ENCODE results near the gene NUP107.

NUP107 gene

DNA sequence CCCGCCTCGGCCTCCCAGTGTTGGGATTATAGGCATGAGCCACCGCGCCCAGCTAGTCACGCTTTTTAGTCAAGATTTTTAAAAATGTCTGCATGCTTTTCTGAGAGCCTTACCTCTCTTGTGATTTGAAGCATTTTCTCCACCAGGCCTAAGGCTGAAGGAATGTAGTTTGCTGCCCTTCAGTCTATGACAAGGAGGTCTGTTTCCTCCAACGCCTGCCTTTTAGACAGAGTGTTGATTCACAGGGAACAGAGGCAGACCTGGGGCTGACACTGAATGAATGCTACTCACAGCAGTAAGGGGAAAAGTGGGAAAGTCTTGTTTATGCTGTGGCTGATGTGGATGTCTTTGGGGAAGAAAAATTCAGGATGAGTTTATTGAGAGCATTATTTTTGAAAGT is 94.0 kb downstream of the NUP107 start:
- Histone ChIP-seq H2AFZ (ENCODE audit: low read length) (no peak overlapping the region), H3K4me1 (ENCODE audit: low read length) (no peaks in the 10 kb centered on the region), H3K9ac (ENCODE audit: low read length) (no peak overlapping the region), H3K4me3 (ENCODE audit: low read length) (no peak overlapping the region), H3K9me2 (replicated peaks; ENCODE audit: insufficient read depth, low read length) (no peaks in the 10 kb centered on the region), H3K4me2 (ENCODE audit: low read depth, low read length) (no peak overlapping the region), H3K9me3 (replicated peaks; ENCODE audit: insufficient read depth, low read length) (no peaks in the 10 kb centered on the region), H4K20me1 (ENCODE audit: insufficient read depth, low read length) (no peaks in the 10 kb centered on the region), H3K79me2 (ENCODE audit: low read length) (no peaks in the 10 kb centered on the region), H3K36me3 (replicated peaks; ENCODE audit: insufficient read depth, low read length) (no peaks in the 10 kb centered on the region), H3F3A (ENCODE audit: insufficient read depth, low read length) (no peaks in the 10 kb centered on the region), H3K27me3 (replicated peaks; ENCODE audit: insufficient read depth, low read length) (no peaks in the 10 kb centered on the region), H3K27ac (ENCODE audit: low read length) (no peak overlapping the region)
- TF ChIP-seq EZH2phosphoT487 (IDR thresholded peaks at IDR 0.05; ENCODE audit: low read length) (no peak), EZH2 (optimal IDR thresholded peaks at IDR 0.05; ENCODE audit: low read depth, low read length) (no peak)
- TF ChIP-seq, protein P1, sequence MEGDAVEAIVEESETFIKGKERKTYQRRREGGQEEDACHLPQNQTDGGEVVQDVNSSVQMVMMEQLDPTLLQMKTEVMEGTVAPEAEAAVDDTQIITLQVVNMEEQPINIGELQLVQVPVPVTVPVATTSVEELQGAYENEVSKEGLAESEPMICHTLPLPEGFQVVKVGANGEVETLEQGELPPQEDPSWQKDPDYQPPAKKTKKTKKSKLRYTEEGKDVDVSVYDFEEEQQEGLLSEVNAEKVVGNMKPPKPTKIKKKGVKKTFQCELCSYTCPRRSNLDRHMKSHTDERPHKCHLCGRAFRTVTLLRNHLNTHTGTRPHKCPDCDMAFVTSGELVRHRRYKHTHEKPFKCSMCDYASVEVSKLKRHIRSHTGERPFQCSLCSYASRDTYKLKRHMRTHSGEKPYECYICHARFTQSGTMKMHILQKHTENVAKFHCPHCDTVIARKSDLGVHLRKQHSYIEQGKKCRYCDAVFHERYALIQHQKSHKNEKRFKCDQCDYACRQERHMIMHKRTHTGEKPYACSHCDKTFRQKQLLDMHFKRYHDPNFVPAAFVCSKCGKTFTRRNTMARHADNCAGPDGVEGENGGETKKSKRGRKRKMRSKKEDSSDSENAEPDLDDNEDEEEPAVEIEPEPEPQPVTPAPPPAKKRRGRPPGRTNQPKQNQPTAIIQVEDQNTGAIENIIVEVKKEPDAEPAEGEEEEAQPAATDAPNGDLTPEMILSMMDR (IDR thresholded peaks at IDR 0.05; ENCODE audit: low read length), result no peak
- DNase-seq, result no peak

DNA sequence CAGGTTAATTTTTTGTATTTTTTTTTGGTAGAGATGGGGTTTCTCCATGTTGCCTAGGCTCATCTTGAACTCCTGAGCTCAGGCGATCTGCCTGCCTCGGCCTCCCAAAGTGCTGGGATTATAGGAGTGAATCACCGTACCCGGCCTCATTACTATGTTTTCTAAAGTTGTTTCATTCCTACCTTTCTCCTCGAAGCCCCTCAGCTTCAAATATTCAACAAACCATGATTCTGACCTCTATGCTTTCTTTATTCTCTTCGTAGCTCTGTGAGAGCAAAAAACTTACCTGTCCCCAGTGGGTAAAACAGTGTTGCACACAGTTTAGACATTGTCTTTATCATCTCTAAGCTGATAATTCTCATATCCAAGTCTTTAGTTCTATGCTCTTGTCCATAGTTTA is 95.0 kb downstream of the NUP107 start:
- no peak overlapping the region for H3K4me2 ChIP-seq (ENCODE audit: low read depth, low read length)
- no peaks in the 10 kb centered on the region for H3K36me3 ChIP-seq (replicated peaks; ENCODE audit: insufficient read depth, low read length)

DNA sequence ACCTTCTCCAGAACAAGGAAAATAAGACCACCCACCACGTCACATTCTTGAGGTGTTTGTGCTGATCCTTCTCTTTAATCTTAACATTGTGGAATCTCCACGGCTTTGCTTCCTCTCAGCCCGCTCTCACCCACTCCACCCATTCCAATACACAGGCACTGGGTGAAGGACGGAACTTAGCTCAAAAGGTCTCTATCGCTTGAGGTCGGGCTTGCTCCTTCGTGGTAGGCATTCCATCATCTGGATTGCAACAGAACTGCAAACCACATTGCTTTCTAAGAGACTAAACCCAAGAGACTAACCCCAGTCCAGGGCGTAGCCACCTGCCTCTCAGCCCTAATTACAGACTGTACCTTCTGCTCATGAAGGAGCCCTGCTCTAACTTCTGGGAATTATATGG is 97.2 kb downstream of the NUP107 start:
- no peaks in the 10 kb centered on the region for H3K36me3 ChIP-seq (replicated peaks; ENCODE audit: insufficient read depth, low read length)
- no peaks in the 10 kb centered on the region for H3K9me2 ChIP-seq (replicated peaks; ENCODE audit: insufficient read depth, low read length)
- no peak overlapping the region for H3K4me2 ChIP-seq (ENCODE audit: low read depth, low read length)
- no peak overlapping the region for H2AFZ ChIP-seq (ENCODE audit: low read length)
- no peak for DNase-seq
- H3K9me3 ChIP-seq (replicated peaks; ENCODE audit: insufficient read depth, low read length), result no peaks in the 10 kb centered on the region
- H3K27me3 ChIP-seq (replicated peaks; ENCODE audit: insufficient read depth, low read length), result no peaks in the 10 kb centered on the region
- no peaks in the 10 kb centered on the region for H3F3A ChIP-seq (ENCODE audit: insufficient read depth, low read length)
- peaks cover 8% of the 10 kb centered on the region; the same call in 1 of the 2 replicates for H3K4me1 ChIP-seq (ENCODE audit: low read length)
- H3K9ac ChIP-seq (ENCODE audit: low read length), result no peak overlapping the region
- no peaks in the 10 kb centered on the region for H4K20me1 ChIP-seq (ENCODE audit: insufficient read depth, low read length)
- H3K79me2 ChIP-seq (ENCODE audit: low read length), result no peaks in the 10 kb centered on the region
- no peak overlapping the region for H3K4me3 ChIP-seq (ENCODE audit: low read length)
- no peak overlapping the region for H3K27ac ChIP-seq (ENCODE audit: low read length)
- no peak for TF ChIP-seq EZH2 (optimal IDR thresholded peaks at IDR 0.05; ENCODE audit: low read depth, low read length)
- TF ChIP-seq, protein P1 (IDR thresholded peaks at IDR 0.05; ENCODE audit: low read length), result no peak
- no peak for TF ChIP-seq EZH2phosphoT487 (IDR thresholded peaks at IDR 0.05; ENCODE audit: low read length)

More for the DNA sequence above, 95.0 kb downstream of the NUP107 start:
- no peak overlapping the region for H3K9ac ChIP-seq (ENCODE audit: low read length)
- H2AFZ ChIP-seq (ENCODE audit: low read length), result no peak overlapping the region
- no peaks in the 10 kb centered on the region for H3K79me2 ChIP-seq (ENCODE audit: low read length)
- no peaks in the 10 kb centered on the region for H3K27me3 ChIP-seq (replicated peaks; ENCODE audit: insufficient read depth, low read length)
- no peaks in the 10 kb centered on the region for H3F3A ChIP-seq (ENCODE audit: insufficient read depth, low read length)
- TF ChIP-seq EZH2 (optimal IDR thresholded peaks at IDR 0.05; ENCODE audit: low read depth, low read length) (no peak), EZH2phosphoT487 (IDR thresholded peaks at IDR 0.05; ENCODE audit: low read length) (no peak)
- TF ChIP-seq, protein P1 (IDR thresholded peaks at IDR 0.05; ENCODE audit: low read length), result no peak
- no peaks in the 10 kb centered on the region for H3K9me3 ChIP-seq (replicated peaks; ENCODE audit: insufficient read depth, low read length)
- H4K20me1 ChIP-seq (ENCODE audit: insufficient read depth, low read length), result no peaks in the 10 kb centered on the region
- H3K9me2 ChIP-seq (replicated peaks; ENCODE audit: insufficient read depth, low read length), result no peaks in the 10 kb centered on the region
- no peak overlapping the region for H3K27ac ChIP-seq (ENCODE audit: low read length)
- H3K4me1 ChIP-seq (ENCODE audit: low read length), result no peaks in the 10 kb centered on the region
- no peak for DNase-seq
- H3K4me3 ChIP-seq (ENCODE audit: low read length), result no peak overlapping the region

All from MM.1S (cell line).